ENCODE data around the gene PTPRM.

PTPRM gene

GRCh38 chr18:8264116-8264515 is 697.0 kb downstream of the PTPRM start:
- Histone ChIP-seq H3K27ac (no peak overlapping the region), H3K4me3 (ENCODE audit: low read depth in 1 of 2, low read length in 1 of 2) (no peak overlapping the region), H3K27me3 (no peaks in the 10 kb centered on the region), H3K36me3 (no peaks in the 10 kb centered on the region), H3K9me3 (no peaks in the 10 kb centered on the region), H3K4me1 (ENCODE audit: control insufficient read depth in 1 of 2, insufficient read depth in 1 of 2, low read depth in 1 of 2, low read length in 1 of 2) (no peaks in the 10 kb centered on the region)
- TF ChIP-seq CTCF (IDR thresholded peaks at IDR 0.05): no peak

GRCh38 chr18:8264861-8265411 is 697.8 kb downstream of the PTPRM start:
- H3K27ac ChIP-seq: no peak overlapping the region
- no peaks in the 10 kb centered on the region for H3K27me3 ChIP-seq
- no peak overlapping the region for H3K4me3 ChIP-seq (ENCODE audit: low read depth in 1 of 2, low read length in 1 of 2)
- H3K9me3 ChIP-seq: no peaks in the 10 kb centered on the region
- H3K36me3 ChIP-seq: no peaks in the 10 kb centered on the region
- H3K4me1 ChIP-seq (ENCODE audit: control insufficient read depth in 1 of 2, insufficient read depth in 1 of 2, low read depth in 1 of 2, low read length in 1 of 2): no peaks in the 10 kb centered on the region
- no peak for TF ChIP-seq CTCF (IDR thresholded peaks at IDR 0.05)

GRCh38 chr18:8272254-8272653 is 705.1 kb downstream of the PTPRM start:
- TF ChIP-seq CTCF (IDR thresholded peaks at IDR 0.05): no peak
- no peaks in the 10 kb centered on the region for H3K27me3 ChIP-seq
- H3K27ac ChIP-seq: no peak overlapping the region
- H3K4me1 ChIP-seq (ENCODE audit: control insufficient read depth in 1 of 2, insufficient read depth in 1 of 2, low read depth in 1 of 2, low read length in 1 of 2): no peaks in the 10 kb centered on the region
- H3K36me3 ChIP-seq: no peaks in the 10 kb centered on the region
- no peaks in the 10 kb centered on the region for H3K9me3 ChIP-seq
- H3K4me3 ChIP-seq (ENCODE audit: low read depth in 1 of 2, low read length in 1 of 2): no peak overlapping the region

GRCh38 chr18:8274370-8274769 is 707.3 kb downstream of the PTPRM start:
- no peak for TF ChIP-seq CTCF (IDR thresholded peaks at IDR 0.05)
- no peak overlapping the region for H3K4me3 ChIP-seq (ENCODE audit: low read depth in 1 of 2, low read length in 1 of 2)
- no peak overlapping the region for H3K27ac ChIP-seq
- no peaks in the 10 kb centered on the region for H3K4me1 ChIP-seq (ENCODE audit: control insufficient read depth in 1 of 2, insufficient read depth in 1 of 2, low read depth in 1 of 2, low read length in 1 of 2)
- H3K27me3 ChIP-seq: no peaks in the 10 kb centered on the region
- H3K36me3 ChIP-seq: no peaks in the 10 kb centered on the region
- no peaks in the 10 kb centered on the region for H3K9me3 ChIP-seq

GRCh38 chr18:8276406-8276805 is 709.3 kb downstream of the PTPRM start:
- TF ChIP-seq CTCF (IDR thresholded peaks at IDR 0.05): no peak
- Histone ChIP-seq H3K27ac (no peak overlapping the region), H3K4me3 (ENCODE audit: low read depth in 1 of 2, low read length in 1 of 2) (no peak overlapping the region), H3K9me3 (no peaks in the 10 kb centered on the region), H3K4me1 (ENCODE audit: control insufficient read depth in 1 of 2, insufficient read depth in 1 of 2, low read depth in 1 of 2, low read length in 1 of 2) (no peaks in the 10 kb centered on the region), H3K27me3 (no peaks in the 10 kb centered on the region), H3K36me3 (no peaks in the 10 kb centered on the region)

GRCh38 chr18:8277270-8277669 is 710.2 kb downstream of the PTPRM start:
- Histone ChIP-seq H3K4me1 (ENCODE audit: control insufficient read depth in 1 of 2, insufficient read depth in 1 of 2, low read depth in 1 of 2, low read length in 1 of 2) (no peaks in the 10 kb centered on the region), H3K4me3 (ENCODE audit: low read depth in 1 of 2, low read length in 1 of 2) (no peak overlapping the region), H3K27me3 (no peaks in the 10 kb centered on the region), H3K27ac (no peak overlapping the region), H3K9me3 (no peaks in the 10 kb centered on the region), H3K36me3 (no peaks in the 10 kb centered on the region)
- TF ChIP-seq CTCF (IDR thresholded peaks at IDR 0.05): no peak

All from neutrophil (primary cell).